GM21390 (cell line): Measurements from ENCODE around the gene ADCY2.

Source experiments
- ATAC-seq: cut with Tn5 transposase; IDR thresholded peaks from one replicate; pipeline ENCODE4 v1.9.1; 2021; ENCODE audit not compliant: unreplicated experiment

Gene ADCY2

DNA sequence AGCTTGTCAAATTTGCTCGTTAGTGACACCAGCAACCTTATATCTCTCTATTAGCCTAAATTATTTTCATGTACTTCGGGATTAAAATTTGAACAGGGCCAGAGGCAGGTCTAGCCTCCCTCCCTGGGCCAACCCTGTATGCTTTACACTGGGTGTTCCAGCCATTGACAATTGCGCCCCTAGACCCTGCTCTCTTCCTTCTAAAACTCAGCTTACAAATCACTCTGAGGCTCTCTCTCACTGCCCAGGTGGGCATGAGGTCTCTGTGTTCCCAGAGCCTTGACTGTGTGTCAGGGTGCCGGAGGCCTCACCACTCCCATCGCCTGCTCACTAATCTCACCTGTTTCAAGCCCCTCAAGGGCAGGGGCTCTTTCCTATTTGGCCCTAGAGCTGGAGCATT is 461.4 kb downstream of the ADCY2 start:
- no peak for ATAC-seq

DNA sequence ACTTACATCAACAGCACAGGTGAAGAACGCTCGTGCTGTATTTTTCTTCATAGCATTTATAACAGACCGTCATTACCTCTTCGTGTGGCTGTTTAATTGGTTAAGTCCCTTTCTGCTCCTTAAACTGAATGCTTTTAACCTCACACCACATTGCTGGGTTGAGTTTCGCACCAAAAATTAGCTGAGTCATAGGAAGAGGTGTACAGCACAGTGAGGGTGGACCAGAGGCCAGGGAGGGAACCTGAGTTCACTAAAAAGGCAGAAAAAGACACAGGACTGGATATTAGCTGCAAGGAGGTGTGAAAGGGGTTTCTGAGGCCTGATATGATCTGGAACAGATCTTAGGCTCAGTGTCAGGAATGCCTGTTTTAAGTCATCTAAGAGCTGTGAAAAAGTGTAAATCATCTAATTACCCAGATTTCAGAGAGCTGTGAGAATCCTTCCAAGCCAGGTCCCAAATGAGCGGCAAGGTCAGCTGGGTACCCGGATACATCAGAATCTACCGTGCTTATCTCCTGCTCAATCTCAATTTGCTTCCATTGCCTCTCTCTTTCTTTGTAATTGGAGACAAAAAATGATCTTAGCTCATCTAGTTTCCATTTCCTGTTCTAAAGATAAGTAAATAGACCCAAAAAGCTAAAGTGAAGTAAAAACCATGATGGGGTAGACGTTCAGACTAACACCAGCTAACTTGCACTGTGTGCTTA is 462.1 kb downstream of the ADCY2 start:
- ATAC-seq, result no peak

DNA sequence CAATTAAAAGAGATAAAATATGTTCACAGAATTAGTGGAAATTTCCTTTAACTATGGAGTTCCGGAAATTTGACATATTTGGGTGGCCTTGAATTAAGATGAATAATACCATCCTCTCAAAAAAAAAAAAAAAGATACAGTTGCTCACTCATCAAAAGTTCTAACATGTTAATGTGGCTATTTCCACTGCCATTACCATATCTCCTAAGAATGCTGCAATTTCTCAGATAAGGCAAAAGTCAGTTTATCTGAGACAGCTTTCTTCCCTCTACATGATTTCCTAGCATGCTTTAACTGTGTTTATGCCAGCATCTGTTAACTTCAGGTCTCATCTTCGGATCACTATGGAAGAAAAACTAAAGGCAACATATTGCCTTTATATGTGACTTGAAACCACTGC is 470.3 kb downstream of the ADCY2 start:
- ATAC-seq, result no peak

DNA sequence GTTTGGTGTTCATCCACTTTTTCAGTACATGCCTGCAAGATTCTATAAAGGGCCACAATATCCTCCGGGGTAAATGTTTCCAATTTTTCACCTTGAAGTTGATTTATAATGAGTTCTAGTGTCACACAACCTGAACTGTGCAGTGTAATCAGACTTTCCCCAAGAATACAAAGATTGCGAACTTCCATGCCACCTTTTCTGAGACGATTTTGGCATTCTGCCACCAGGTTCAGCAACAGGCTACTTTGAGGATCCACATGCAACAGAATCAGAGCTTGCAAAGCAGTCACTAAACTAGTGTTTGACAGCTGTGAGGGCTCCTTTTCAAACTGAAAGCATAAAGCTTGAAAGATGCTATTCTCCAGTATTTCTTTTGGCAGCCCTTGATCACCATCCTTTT is 471.3 kb downstream of the ADCY2 start:
- ATAC-seq, result no peak

DNA sequence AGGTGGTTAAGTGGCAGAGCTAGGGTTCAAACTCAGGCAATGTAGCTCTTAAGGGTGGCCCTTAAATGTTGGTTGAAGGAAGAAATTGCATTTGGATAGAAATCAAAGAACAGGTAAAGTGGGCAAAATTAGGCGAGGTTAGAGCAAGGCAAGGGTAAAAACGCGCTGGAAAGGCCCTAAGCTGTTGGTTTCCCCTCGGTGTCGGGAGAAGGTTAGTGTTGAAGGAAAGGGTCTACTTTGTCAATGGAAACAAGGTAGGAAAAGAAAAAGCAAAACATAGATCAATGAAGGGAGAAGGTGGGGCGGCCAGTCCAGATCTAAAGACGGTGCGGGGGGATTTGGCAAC is 472.5 kb downstream of the ADCY2 start:
- no peak for ATAC-seq

DNA sequence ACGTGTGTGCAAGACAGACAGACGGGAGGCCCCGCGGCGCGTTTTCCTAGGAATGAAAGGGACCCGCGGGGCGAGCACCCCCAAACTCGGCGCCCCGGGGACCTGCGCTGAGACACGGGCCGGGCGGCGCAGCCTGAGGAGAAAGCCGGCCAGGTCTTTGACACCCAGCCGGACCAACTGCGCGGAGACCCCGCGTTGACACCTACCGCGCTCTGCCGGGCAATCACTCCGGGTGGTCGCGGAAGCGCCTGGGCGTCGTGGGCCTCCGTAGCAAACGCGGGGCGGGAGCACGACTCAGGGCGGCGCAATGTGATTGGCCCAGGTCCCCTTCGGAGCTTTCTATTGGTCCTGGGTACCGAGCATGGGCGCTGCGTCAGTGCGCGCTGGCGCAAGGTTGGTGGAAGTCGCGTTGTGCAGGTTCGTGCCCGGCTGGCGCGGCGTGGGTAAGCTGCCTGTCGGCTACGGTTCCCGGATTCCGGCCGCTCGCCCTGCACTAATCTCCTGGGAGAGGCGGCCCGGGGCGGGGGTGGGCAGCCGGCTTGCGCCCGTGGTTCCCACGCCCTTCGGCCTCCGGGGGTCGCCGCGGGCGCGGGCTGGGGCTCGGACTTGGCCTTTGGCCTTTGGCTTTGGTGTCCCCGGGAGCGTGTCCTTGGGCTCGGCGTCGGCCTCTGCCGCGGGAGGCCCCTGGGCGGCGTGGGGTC is 473.0 kb downstream of the ADCY2 start, which contains the start of the genes FASTKD3 and MTRR:
TSS of gene FASTKD3 (minus strand) at position 259 of the 701 bp plus-strand sequence. CDS start 948 bp downstream, outside the sequence.
TSS of gene MTRR (plus strand) at position 376 of the 701 bp plus-strand sequence. CDS start 1,647 bp downstream, outside the sequence.
- ATAC-seq, result peak; percentile 96

DNA sequence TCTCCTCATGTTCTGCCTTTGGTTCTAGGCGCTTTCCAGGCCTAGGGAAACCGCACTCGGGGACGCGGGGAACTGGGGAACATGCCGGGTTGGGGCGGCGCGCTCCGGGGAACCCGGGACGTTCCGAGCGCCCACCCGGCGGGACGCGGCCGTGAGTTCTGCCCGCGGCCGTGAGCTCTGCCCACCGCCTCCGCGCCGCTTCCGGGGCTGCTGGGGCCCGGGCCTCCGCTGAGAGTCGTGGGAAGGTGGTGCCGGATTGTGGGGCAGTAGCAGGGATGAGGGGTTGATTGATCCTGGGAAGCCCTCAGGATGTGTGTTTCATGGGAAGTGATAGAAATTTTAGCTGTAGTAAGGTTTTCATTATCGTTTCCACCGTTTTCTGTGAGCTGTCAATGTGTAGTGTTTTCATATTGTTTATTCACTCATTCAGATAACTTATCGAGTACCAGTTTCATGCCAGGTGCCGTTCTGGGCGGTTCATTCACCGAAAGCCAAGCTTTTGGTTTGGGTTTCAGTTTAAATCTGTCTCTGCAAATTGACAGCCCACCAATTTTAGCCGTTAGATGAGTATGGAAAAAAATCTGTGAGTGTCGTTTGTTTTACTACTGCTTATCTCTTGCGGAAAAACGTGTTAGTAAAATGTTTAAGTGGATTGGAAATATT is 473.7 kb downstream of the ADCY2 start:
- ATAC-seq, result peak; percentile 30

DNA sequence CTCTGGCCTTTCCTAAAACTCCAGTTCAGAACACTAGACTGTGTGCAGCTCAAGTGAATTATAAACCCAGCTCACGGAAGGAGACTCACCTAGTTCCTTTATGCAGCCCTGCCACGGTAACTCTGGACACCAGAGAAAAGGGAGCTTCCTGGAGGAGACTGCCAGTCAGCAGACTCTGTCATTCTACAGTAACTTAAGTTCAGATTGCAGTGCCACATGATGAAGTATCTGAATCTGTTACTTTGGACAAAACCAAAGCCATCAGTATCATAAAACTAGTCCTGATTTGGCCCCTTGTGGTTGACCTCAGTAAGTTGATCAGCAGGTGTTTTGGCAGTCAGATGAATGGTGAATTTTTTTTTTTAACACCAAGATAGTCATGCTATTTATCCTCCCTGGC is 475.7 kb downstream of the ADCY2 start:
- ATAC-seq, result peak; percentile 24

DNA sequence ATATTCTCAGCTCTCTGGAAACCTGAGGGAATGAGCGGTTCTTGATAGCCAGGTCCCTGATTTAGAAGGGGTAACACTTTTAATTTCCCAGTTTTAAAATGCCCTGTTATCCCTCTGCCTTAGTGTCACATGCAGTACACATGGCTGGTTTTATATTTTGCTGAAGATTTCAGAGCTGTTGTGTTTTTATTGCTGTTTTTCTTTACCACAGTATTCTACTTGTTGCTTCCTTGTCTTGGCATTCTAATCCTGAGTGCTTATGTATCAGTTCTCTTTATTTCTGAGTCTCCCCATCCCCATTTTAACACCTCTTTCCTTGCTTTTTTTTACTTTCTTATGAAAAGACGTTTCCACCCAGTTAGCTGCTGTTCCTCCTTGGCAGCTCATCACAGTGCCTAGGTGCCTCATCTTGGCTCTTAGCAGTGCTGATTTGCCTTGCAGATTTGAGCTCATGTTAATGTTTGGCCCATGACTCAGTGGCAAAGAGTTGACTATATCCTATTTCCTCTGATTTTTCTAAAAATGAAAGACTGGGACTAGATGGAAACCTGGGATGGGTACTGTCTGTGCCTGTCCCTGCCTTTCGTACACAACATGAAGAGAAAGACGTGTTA is 476.7 kb downstream of the ADCY2 start:
- no peak for ATAC-seq

DNA sequence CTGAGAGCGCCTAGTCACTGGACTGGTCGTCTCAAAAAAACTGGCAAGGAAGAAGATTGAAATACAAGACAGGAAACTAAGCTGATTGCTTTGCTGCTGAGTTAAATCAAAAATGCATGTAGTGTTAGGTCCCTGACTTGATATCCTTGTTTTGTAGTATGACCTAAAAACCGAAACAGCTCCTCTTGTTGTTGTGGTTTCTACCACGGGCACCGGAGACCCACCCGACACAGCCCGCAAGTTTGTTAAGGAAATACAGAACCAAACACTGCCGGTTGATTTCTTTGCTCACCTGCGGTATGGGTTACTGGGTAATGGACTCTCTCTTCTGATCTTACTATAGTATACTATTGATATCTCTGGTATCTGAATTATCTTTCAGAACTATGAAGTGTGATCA is 477.3 kb downstream of the ADCY2 start:
- no peak for ATAC-seq

DNA sequence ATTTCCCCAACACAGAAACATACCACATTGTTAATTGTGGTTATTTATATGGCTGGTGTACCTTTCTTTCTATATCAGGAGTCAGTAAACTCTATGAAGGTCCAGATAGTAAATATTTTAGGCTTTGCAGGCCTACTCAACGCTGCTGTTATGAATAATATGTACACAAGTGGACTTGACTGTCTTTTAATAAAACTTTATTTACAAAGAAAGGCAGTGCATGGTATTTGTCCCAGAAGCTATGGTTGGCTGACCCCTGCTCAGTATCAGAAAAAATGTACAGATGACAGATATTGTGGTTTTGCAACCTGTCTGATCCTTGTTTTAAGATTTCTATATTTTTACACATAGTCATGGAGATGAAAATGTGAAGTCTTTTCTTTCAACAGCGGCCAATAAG is 478.7 kb downstream of the ADCY2 start:
- no peak for ATAC-seq

DNA sequence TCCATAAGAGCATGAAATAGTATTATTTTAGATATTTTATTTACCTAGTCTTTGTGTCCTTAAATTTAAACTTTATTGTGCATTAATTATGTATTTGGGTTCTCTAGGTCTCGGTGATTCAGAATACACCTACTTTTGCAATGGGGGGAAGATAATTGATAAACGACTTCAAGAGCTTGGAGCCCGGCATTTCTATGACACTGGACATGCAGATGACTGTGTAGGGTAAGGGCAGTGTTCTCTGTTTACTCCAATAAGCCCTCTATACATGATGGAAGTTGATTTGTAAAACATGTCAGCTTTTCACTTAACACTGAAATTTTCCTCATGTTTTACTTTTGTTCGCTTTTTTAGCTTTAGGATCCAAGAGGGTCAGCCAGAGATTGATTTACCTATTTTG is 479.2 kb downstream of the ADCY2 start:
- no peak for ATAC-seq

DNA sequence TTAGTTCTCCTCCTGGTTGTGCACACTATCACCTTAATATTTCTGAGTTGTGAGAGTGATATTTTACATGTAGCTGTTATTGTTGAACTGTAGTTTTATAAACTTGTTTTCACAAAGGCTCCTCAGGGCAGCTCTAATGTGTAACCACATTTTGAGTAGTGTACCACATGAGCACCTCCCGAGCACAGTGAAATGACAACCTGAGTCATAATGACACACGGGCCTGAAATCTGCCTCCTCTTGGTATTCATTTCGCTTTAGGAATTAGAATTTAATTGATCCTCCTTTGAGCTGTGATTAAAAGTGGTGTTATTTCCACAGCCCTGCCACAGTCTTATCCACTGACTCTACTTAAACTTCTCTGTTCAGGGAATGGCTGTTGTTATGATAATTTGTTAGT is 480.9 kb downstream of the ADCY2 start:
- ATAC-seq, result peak; percentile 52

DNA sequence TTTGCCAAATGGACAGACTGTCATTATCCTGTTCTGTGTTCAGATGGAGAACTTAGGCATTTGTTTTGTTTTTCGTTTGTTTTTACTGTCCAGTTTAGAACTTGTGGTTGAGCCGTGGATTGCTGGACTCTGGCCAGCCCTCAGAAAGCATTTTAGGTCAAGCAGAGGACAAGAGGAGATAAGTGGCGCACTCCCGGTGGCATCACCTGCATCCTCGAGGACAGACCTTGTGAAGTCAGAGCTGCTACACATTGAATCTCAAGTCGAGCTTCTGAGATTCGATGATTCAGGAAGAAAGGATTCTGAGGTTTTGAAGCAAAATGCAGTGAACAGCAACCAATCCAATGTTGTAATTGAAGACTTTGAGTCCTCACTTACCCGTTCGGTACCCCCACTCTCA is 481.9 kb downstream of the ADCY2 start:
- ATAC-seq, result no peak

DNA sequence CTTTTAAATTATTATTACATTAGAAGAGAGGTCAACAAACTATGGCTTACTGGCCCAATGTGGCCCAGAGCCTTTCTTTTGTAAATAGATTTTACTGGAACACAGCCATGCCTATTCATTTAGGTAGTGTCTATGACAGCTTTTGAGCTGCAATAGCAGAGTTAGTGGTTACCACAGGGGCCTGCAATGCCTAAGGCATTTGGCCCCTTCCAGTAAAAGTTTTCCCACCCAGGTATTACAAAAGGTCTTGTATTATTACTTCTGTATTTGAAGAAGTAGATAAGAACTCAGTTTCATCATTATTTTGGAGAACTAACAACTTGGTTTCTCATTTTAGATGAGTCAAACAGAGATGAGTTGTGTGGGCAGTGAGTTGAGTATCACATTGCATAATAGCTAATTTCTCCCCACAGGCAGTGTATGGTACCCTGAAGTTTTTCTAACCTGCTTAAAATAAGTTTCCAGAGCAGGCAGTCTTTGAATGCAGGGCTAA is 482.5 kb downstream of the ADCY2 start:
- peak; percentile 96 for ATAC-seq
